HG03571 (cell line): ENCODE data around the gene NELFA.

Experiments used
- ATAC-seq: cut with Tn5 transposase; IDR thresholded peaks from one replicate; pipeline ENCODE4 v1.9.1; 2021; ENCODE audit not compliant: unreplicated experiment

The NELFA gene

GRCh38 chr4:1939664-1940509 is 68.9 kb downstream of the NELFA start:
- ATAC-seq, result no peak

DNA sequence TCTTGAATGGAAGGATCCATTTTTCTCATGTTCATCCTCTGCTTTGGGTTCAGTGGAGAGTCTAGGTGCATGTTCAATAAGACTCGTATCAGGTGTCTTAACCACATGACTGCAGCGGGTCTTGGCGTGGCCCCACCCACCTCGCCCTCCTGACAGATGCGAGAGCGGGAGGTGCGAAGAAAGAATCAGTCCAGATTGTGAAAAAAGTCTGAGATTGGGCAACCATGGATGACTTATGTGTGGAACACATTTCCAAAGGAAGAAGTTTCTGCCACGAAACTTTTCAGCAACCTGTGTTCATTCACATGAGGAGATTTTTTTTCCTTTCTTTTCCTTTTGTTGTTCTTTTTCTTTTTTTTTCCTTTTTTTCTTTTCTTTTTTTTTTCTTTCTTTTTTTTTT is 70.7 kb downstream of the NELFA start:
- ATAC-seq, result no peak

DNA sequence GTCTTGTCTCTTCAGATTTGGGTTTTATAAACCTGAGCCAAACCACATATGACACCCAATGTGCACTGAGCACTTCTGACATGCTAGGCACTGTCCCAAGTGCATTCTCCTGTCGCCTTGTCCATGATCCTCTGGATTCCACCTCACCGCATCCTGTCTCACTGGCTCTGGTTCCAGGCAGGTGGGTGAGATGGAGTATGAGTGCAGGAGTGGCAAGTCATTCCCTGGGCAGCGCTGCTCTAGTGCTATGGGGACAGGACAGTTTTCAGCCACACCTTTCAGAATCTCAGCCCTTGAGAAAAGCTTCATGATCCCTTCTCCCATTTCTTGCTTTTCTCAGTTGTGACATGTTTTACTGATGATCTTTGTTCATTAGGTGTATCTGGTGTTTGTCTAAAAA is 71.2 kb downstream of the NELFA start:
- ATAC-seq, result no peak

DNA sequence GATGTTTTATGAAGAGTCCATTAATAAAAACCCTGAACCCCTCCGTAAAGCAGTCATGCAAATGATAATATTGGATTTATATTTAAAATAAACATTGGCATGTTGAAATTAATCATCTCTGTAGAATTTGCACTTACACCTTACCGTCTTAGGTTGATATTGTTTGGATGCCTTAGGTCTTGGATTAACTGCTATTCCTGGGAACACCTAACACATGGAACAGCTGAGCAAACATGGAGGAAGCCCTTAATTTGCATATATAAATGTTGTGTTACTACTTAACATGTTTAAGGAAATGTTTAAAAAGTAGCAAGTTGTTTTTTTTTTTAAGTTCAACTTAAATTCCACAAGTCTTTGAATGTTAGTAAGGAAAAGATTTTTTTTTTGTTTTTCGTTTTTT is 75.1 kb downstream of the NELFA start:
- ATAC-seq, result no peak

DNA sequence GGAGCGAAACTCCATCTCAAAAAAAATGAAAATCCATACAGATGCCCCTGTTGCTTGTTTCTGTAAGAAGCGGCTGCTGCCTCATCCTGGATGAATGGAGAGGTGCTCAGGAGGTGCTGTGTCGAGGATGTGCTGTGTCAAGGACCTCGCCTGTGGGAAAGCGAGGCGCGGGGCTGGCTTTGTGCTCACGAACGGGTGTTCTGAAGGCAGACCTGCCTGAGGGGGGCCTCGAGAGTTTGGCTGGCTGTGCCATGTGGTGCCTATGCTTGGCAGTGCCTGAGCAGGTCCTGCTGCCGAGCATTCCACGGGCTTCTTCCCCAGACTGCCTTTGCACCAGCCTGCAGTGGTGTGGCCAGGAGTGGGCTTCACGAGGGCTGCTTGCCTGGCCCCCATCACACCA is 76.0 kb downstream of the NELFA start:
- ATAC-seq, result no peak
